Retinal pigment epithelial cell (primary cell): ENCODE measurements around the gene MIOX.
A peak's percentile ranks its signal among the peaks of the same experiment; 100 is the strongest.

Experiments used
- DNase-seq: peaks from one replicate; pipeline ENCODE4 v3.0.0-alpha.2; 2010; ENCODE audit warnings: low read depth
- H3K4me3 ChIP-seq: 2 replicates; pipeline ENCODE4 v1.5.1; 2011; ENCODE audit warnings: mild to moderate bottlenecking, low read length, control low read depth, moderate library complexity
- TF ChIP-seq, protein P1 (sequence below): conservative IDR thresholded peaks from 2 replicates; pipeline ENCODE4 v1.5.1; 2011; ENCODE audit warnings: low read depth, low read length, control low read depth, inconsistent platforms

MIOX gene

GRCh38 chr22:50529416-50529896 is 42.8 kb downstream of the MIOX start:
- no peak overlapping the region for H3K4me3 ChIP-seq
- DNase-seq = no peak
- TF ChIP-seq, protein P1, sequence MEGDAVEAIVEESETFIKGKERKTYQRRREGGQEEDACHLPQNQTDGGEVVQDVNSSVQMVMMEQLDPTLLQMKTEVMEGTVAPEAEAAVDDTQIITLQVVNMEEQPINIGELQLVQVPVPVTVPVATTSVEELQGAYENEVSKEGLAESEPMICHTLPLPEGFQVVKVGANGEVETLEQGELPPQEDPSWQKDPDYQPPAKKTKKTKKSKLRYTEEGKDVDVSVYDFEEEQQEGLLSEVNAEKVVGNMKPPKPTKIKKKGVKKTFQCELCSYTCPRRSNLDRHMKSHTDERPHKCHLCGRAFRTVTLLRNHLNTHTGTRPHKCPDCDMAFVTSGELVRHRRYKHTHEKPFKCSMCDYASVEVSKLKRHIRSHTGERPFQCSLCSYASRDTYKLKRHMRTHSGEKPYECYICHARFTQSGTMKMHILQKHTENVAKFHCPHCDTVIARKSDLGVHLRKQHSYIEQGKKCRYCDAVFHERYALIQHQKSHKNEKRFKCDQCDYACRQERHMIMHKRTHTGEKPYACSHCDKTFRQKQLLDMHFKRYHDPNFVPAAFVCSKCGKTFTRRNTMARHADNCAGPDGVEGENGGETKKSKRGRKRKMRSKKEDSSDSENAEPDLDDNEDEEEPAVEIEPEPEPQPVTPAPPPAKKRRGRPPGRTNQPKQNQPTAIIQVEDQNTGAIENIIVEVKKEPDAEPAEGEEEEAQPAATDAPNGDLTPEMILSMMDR = no peak

DNA sequence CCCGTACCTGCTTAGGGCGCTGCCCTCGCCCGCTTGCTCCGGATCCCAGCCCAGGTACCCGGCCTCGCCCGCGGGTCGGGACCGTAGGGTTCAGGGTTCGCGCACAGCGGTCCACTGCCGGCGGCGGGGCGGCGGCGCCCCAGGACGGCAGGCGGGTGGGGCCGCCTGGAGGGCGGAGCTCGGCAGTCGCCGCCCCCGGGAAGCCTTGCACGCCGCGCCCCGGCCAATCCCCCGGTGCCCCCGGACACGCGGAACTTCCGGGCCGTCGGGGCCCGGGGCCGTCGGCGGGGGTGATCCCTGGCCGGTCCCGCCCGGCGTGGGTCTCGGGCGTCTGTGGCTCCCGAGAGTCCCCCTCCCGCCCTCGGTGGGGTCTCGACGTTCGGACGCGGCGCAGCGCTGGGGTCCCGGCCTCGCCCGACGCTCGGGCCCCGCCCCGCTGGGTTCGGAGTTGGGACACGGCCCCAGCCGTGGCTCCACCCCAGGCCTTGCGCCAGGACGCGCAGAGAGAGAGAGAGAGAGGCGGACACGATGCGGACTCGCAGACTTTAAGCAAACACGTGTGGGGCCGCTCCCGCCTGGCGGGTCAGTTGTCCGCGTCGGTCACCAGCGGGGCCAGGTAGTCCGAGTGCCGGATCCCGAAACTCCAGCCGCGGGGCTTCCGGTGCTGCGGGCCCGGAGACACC is 43.4 kb downstream of the MIOX start, which contains the start of gene TYMP:
Gene TYMP (minus strand): TSS at position 116 of the 683 bp plus-strand sequence. CDS start 303 bp downstream, outside the sequence.
- TF ChIP-seq, protein P1 = no peak
- H3K4me3 ChIP-seq = peak within 1 kb of the TSS; percentile 7
- no peak for DNase-seq

- TF ChIP-seq, protein P1 = no peak
- H3K4me3 ChIP-seq = peak overlapping the region; percentile 7
- DNase-seq = no peak
Measured at GRCh38 chr22:50530580-50530876, 43.9 kb downstream of the MIOX start.

DNA sequence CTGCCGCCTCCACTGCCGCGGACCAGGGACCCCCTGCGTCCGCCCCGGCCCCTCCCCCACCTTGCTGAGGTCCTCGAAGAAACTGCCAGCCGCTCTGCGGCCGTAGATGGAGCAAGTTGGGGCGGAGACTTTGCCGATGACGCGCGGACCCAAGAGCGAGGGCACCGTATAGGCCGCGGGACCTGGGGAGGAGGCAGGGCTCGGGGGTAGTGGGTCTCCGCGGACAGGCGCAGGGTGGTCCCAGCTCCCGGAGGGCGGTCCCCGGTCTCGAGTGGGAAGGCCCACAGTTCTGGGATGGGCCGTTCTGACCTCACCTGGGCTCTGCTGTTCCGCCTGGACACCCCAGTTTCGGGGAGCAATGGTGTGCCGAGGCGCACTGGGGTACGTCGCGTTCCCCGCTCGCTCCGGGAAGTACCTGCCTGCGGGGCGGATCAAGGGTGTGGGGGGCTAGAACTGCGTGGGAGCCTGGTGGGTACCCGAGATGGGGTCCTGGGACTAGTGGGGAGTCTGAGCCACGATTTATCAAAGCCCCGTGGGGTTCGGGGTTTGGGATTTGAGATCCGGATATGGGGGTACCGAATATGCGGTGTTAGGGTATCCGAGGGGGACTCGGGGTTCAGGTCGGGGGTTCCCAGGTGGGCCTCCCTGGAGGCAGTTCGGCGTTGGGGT is 44.4 kb downstream of the MIOX start:
- H3K4me3 ChIP-seq = peak overlapping the region; percentile 9
- DNase-seq = no peak
- TF ChIP-seq, protein P1 = no peak

DNA sequence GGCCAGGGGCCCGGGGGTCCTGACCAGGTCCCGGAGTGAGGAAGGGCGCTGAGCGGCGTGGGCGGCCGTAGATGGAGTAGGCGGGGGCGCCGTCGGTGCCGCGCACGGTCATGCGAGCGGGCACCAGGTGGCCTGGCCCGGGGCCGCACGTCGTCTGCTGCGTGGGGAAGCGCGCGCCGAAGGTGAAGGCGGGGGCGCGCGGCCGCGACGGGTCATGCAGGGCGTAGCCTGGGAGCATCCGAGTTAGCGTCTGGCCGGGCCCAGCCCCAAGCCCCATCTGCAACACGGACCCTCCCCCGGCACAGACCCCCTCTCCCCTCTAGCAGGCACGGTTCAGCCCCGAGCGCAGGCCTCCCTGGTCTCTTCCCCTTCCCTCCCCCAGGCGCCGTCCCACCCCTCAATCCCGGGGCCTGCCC is 44.9 kb downstream of the MIOX start:
- peak overlapping the region; percentile 19 for H3K4me3 ChIP-seq
- TF ChIP-seq, protein P1 = no peak
- no peak for DNase-seq

DNA sequence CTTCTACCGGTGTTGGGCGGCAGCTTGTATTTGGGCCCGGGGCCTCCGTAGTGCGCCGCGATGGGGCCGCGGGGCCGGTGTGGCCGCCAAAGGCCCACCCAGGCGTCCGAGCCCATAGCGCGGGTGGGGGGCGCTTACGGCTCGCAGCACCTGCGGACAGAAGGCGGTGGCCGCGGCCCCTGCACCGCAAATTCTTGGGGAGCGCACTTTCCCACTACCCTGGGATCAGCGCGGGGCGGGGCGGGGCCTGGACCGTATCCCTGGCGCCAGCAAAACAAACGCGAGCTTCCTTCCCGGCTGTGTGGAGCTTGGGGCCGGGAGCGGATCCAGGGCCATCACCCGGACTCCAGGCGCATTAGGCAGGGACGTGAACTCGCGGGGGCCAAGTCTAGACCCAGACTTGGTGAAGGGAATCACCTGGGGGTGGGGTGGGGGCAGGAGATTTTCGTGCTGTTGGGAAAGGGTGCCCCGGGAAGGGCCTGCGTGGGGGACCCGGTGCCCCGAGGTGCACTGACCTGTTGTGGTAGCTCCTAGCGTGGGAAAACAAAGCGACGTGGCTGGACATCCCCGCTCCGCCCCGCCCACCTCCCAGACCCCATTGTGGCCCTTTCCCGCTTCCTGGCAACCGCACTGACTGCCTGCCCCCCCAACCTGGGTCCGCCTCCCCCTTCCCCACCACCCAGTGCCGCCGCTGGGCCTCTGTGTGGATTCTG is 45.5 kb downstream of the MIOX start:
- TF ChIP-seq, protein P1 = no peak
- H3K4me3 ChIP-seq = peak overlapping the region; percentile 22
- no peak for DNase-seq
